ENCODE results near the gene INPP5F.
"Not testable (repeated sequence)": the region's sequence is repeated elsewhere in the genome, so short reads cannot be mapped to it uniquely, and the experiment has no call there.

The INPP5F gene

GRCh38 chr10:119705434-119705831 lies 20.4 kb upstream of the INPP5F start:
- no peak for DNase-seq

- no peak for DNase-seq
Measured at GRCh38 chr10:119706521-119707278, 19.1 kb upstream of the INPP5F start.

GRCh38 chr10:119707331-119707730 lies 18.5 kb upstream of the INPP5F start:
- DNase-seq: not testable (repeated sequence)

GRCh38 chr10:119710935-119711334 lies 14.9 kb upstream of the INPP5F start:
- DNase-seq: not testable (repeated sequence)

GRCh38 chr10:119713744-119714483 lies 11.9 kb upstream of the INPP5F start:
- DNase-seq: no peak

- DNase-seq: no peak
Measured at GRCh38 chr10:119714484-119714816, 11.4 kb upstream of the INPP5F start.

GRCh38 chr10:119715628-119716505 lies 10.0 kb upstream of the INPP5F start:
- no peak for DNase-seq

GRCh38 chr10:119723161-119723560 lies 2.7 kb upstream of the INPP5F start:
- no peak for DNase-seq

GRCh38 chr10:119723624-119724023 lies 2.2 kb upstream of the INPP5F start:
- no peak for DNase-seq

GRCh38 chr10:119724593-119725516 lies 995 bp upstream of the INPP5F start:
- DNase-seq: peak; percentile 3

GRCh38 chr10:119725517-119725827 lies 378 bp upstream of the INPP5F start:
- no peak for DNase-seq

- no peak for DNase-seq
Measured at GRCh38 chr10:119726676-119727261, 919 bp downstream of the INPP5F start.

GRCh38 chr10:119728172-119728800 lies 2.4 kb downstream of the INPP5F start:
- DNase-seq: no peak

GRCh38 chr10:119734396-119735332 lies 8.8 kb downstream of the INPP5F start:
- peak; percentile 56 for DNase-seq

- DNase-seq: no peak
Measured at GRCh38 chr10:119735451-119735850, 9.6 kb downstream of the INPP5F start.

GRCh38 chr10:119736220-119736619 lies 10.4 kb downstream of the INPP5F start:
- no peak for DNase-seq

- no peak for DNase-seq
Measured at GRCh38 chr10:119737039-119737663, 11.3 kb downstream of the INPP5F start.

GRCh38 chr10:119737823-119738222 lies 12.0 kb downstream of the INPP5F start:
- peak; percentile 85 for DNase-seq

- no peak for DNase-seq
Measured at GRCh38 chr10:119738962-119739361, 13.1 kb downstream of the INPP5F start.

GRCh38 chr10:119740096-119740495 lies 14.2 kb downstream of the INPP5F start:
- DNase-seq: no peak
